HCT116 (cell line): ENCODE data around the gene SERPINA3. TPM values are rescaled to one million over a fixed set of nuclear protein-coding genes. Genes with fewer than 3 reads are reported as not detected.

Experiments used
- ATAC-seq: fragments of 200-7000 bp; cut with Tn5 transposase; 2 replicates; pipeline ENCODE4 v1.9.1; 2020; ENCODE audit warnings: mild to moderate bottlenecking, moderate library complexity
- BruUV-seq: library from RNA; stranded (reverse); fragments of 400-500 nt; replicated peaks from 2 replicates; lab custom pipeline; 2021; lab: Mats Ljungman, UMichigan
- CTCF ChIA-PET: fragments of 300-600 bp; sonication (Branson Sonifier 250); formaldehyde crosslinking; loops from one replicate; lab custom pipeline; 2021; ENCODE audit warnings: antibody characterized with exemption; lab: Charles Lee
- POLR2A ChIA-PET: fragments of 300-600, 350-600 bp; sonication (Branson Sonifier 250); formaldehyde crosslinking; loops from one replicate; lab custom pipeline; 2021; ENCODE audit warnings: antibody characterized with exemption; lab: Charles Lee
- RAD21 ChIA-PET, 2 experiments: fragments of 300-600 bp; sonication (Branson Sonifier 250); formaldehyde crosslinking; loops; one replicate each; lab custom pipeline; 2023; ENCODE audit warnings: low total read pairs in 2 of 2; ENCODE audit not compliant: uncharacterized antibody in 2 of 2, unreplicated experiment in 2 of 2, low non-redundant PET in 1 of 2; lab: Charles Lee
- DNase-seq: peaks from one replicate; pipeline ENCODE4 v3.0.0-alpha.2; 2010; ENCODE audit warnings: low read depth, low spot score
- H2AFZ ChIP-seq: fragments of 200-600 bp; shearing (Covaris generic), sonication (generic); 2 replicates; pipeline ENCODE4 v1.6.1; 2017; ENCODE audit warnings: low read depth, mixed run types, mixed read lengths, antibody characterized with exemption, low read length; ENCODE audit not compliant: poor library complexity, severe bottlenecking
- H3K27ac ChIP-seq: 2 replicates; pipeline ENCODE4 v1.5.1; 2012; ENCODE audit warnings: low read depth, low read length
- H3K27me3 ChIP-seq: fragments of 200-600 bp; sonication (generic); 2 replicates; pipeline ENCODE4 v1.6.1; 2016; ENCODE audit warnings: mixed run types, low read length, mixed read lengths; ENCODE audit not compliant: insufficient read depth
- H3K36me3 ChIP-seq, 2 experiments: fragments of 200-500 bp in 1 of 2; fragments of 200-600 bp in 1 of 2; sonication (Bioruptor generic) in 1 of 2; sonication (generic) in 1 of 2; 2 replicates each; pipeline versions ENCODE4 v1.5.1 to v1.6.1; 2014 to 2016; ENCODE audit warnings: low read length in 2 of 2, inconsistent platforms in 1 of 2, mixed read lengths in 1 of 2, mixed run types in 1 of 2; ENCODE audit not compliant: insufficient read depth in 2 of 2, control insufficient read depth in 1 of 2
- H3K4me1 ChIP-seq, 2 experiments: fragments of 200-600 bp in 1 of 2; sonication (generic) in 1 of 2; 2 replicates each; pipeline versions ENCODE4 v1.5.1 to v1.6.1; 2012 to 2017; ENCODE audit warnings: low read length in 2 of 2, inconsistent platforms in 1 of 2, mild to moderate bottlenecking in 1 of 2, mixed read lengths in 1 of 2, mixed run types in 1 of 2, moderate library complexity in 1 of 2; ENCODE audit not compliant: insufficient read depth in 2 of 2, control insufficient read depth in 1 of 2
- H3K4me2 ChIP-seq: fragments of 200-600 bp; sonication (generic); 2 replicates; pipeline ENCODE4 v1.6.1; 2017; ENCODE audit warnings: mixed run types, low read length, mixed read lengths
- H3K4me3 ChIP-seq, 2 experiments: fragments of 200-600 bp in 1 of 2; sonication (generic) in 1 of 2; replicated peaks in 1 of 2; 2 replicates each; pipeline ENCODE4 v1.5.1; 2011 to 2016; ENCODE audit warnings: low read length in 2 of 2, control low read depth in 1 of 2, low read depth in 1 of 2, mild to moderate bottlenecking in 1 of 2, mixed read lengths in 1 of 2, mixed run types in 1 of 2
- H3K79me2 ChIP-seq: fragments of 200-600 bp; sonication (generic); 2 replicates; pipeline ENCODE4 v1.6.1; 2017; ENCODE audit warnings: mild to moderate bottlenecking, mixed run types, low read length, moderate library complexity, mixed read lengths; ENCODE audit not compliant: insufficient read depth
- H3K9ac ChIP-seq: fragments of 200-600 bp; sonication (generic); 2 replicates; pipeline ENCODE4 v1.6.1; 2016; ENCODE audit warnings: low read length, mixed read lengths
- H3K9me2 ChIP-seq: fragments of 200-600 bp; sonication (generic), shearing (Covaris generic); 2 replicates; pipeline ENCODE4 v1.6.1; 2017; ENCODE audit warnings: mixed run types, mild to moderate bottlenecking, moderate library complexity; ENCODE audit not compliant: insufficient read depth
- H3K9me3 ChIP-seq, 2 experiments: fragments of 200-500 bp in 1 of 2; fragments of 200-600 bp in 1 of 2; sonication (Bioruptor generic) in 1 of 2; sonication (generic) in 1 of 2; 2 replicates each; pipeline ENCODE4 v1.6.1; 2014 to 2017; ENCODE audit warnings: low read length in 2 of 2, mixed read lengths in 2 of 2, inconsistent platforms in 1 of 2, low read depth in 1 of 2, mild to moderate bottlenecking in 1 of 2, mixed run types in 1 of 2, moderate library complexity in 1 of 2; ENCODE audit not compliant: control insufficient read depth in 1 of 2, insufficient read depth in 1 of 2
- H4K20me1 ChIP-seq: fragments of 200-600 bp; sonication (generic), shearing (Covaris generic); 2 replicates; pipeline ENCODE4 v1.6.1; 2017; ENCODE audit warnings: mixed run types, mild to moderate bottlenecking, moderate library complexity; ENCODE audit not compliant: insufficient read depth
- ELF1 ChIP-seq: IDR thresholded peaks from 2 replicates; pipeline ENCODE4 v1.6.1; 2012; ENCODE audit warnings: low read depth, borderline replicate concordance
- JUND ChIP-seq: IDR thresholded peaks from 2 replicates; pipeline ENCODE4 v1.6.1; 2012
- POLR2A ChIP-seq: IDR thresholded peaks from 2 replicates; pipeline ENCODE4 v1.7.0; 2011; ENCODE audit warnings: borderline replicate concordance; ENCODE audit not compliant: insufficient read depth, insufficient read length; ENCODE audit errors: extremely low read depth
- POLR2AphosphoS5 ChIP-seq: IDR thresholded peaks from 2 replicates; pipeline ENCODE4 v1.6.1; 2011; ENCODE audit warnings: mild to moderate bottlenecking, low read depth, low read length, moderate library complexity
- SP1 ChIP-seq: IDR thresholded peaks from 2 replicates; pipeline ENCODE4 v1.6.1; 2012; ENCODE audit warnings: low read depth
- SRF ChIP-seq: IDR thresholded peaks from 2 replicates; pipeline ENCODE4 v1.6.1; 2012; ENCODE audit warnings: low read depth
- TCF7L2 ChIP-seq: IDR thresholded peaks from 2 replicates; pipeline ENCODE4 v1.7.0; 2011; ENCODE audit warnings: borderline replicate concordance, inconsistent platforms; ENCODE audit not compliant: insufficient read depth, insufficient read length; ENCODE audit errors: extremely low read depth
- YY1 ChIP-seq: IDR thresholded peaks from 2 replicates; pipeline ENCODE4 v1.6.1; 2011; ENCODE audit warnings: low read length, low read depth, moderate library complexity, mild to moderate bottlenecking; ENCODE audit not compliant: insufficient replicate concordance; ENCODE audit errors: extremely low read depth
- ZFX ChIP-seq: fragments of 450-650 bp; IDR thresholded peaks from 2 replicates; pipeline ENCODE4 v1.6.1; 2017
- intact Hi-C: fragments of 100-400 bp; cut with micrococcal nuclease; formaldehyde crosslinking; loops from 2 replicates; pipeline ENCODE4 v1.10.0; 2022
- total RNA-seq: library from RNA; stranded (reverse); gene quantifications from one replicate; pipeline ENCODE4 v1.2.1, GENCODE V29; 2021; ENCODE audit not compliant: unreplicated experiment

SERPINA3 gene
- total RNA-seq, 1 experiment from 2014 or later: 4.3 TPM

- intact Hi-C loops: no loop called here
- H3K36me3 ChIP-seq: no peaks in the 10 kb centered on the region
- CTCF ChIA-PET: no interaction called here
- no peaks in the 10 kb centered on the region for H3K79me2 ChIP-seq
- BruUV-seq: no TSS peak
- H3K4me3 ChIP-seq: no peak overlapping the region
- POLR2A ChIA-PET: no interaction called here
- no peaks in the 10 kb centered on the region for H3K4me1 ChIP-seq
- DNase-seq: no peak
- TF ChIP-seq SRF (no peak), ZFX (no peak), JUND (no peak), ELF1 (no peak), POLR2A (no peak)
- TF ChIP-seq, all 23 proteins: peak for 0
- H3K27ac ChIP-seq: no peak overlapping the region
- H3K9me2 ChIP-seq: no peaks in the 10 kb centered on the region
- no peaks in the 10 kb centered on the region for H3K9me3 ChIP-seq
- no peak for ATAC-seq
- no peak overlapping the region for H3K4me2 ChIP-seq
- H2AFZ ChIP-seq: no peak overlapping the region
- RAD21 ChIA-PET: no interaction called here
- no peak overlapping the region for H3K9ac ChIP-seq
- H3K27me3 ChIP-seq: no peaks in the 10 kb centered on the region
- H4K20me1 ChIP-seq: no peaks in the 10 kb centered on the region
These were observed 20.3 kb upstream of the SERPINA3 start for GRCh38 chr14:94591871-94592270.

GRCh38 chr14:94592457-94592856, 19.7 kb upstream of the SERPINA3 start:
- ChIA-PET CTCF (no interaction called here), POLR2A (no interaction called here), RAD21 (no interaction called here)
- no peaks in the 10 kb centered on the region for H3K9me2 ChIP-seq
- H4K20me1 ChIP-seq: no peaks in the 10 kb centered on the region
- intact Hi-C loops: no loop called here
- TF ChIP-seq TCF7L2: no peak
- TF ChIP-seq SP1: no peak
- no peak for TF ChIP-seq YY1
- no peak for TF ChIP-seq POLR2AphosphoS5
- TF ChIP-seq SRF: no peak
- DNase-seq (no peak), ATAC-seq (no peak)
- no peaks in the 10 kb centered on the region for H3K9me3 ChIP-seq
- H2AFZ ChIP-seq: no peak overlapping the region
- no peak overlapping the region for H3K4me2 ChIP-seq
- H3K27ac ChIP-seq: no peak overlapping the region
- no TSS peak for BruUV-seq
- no peak overlapping the region for H3K4me3 ChIP-seq
- no peak overlapping the region for H3K9ac ChIP-seq
- H3K4me1 ChIP-seq: no peaks in the 10 kb centered on the region
- H3K36me3 ChIP-seq: no peaks in the 10 kb centered on the region
- H3K27me3 ChIP-seq: no peaks in the 10 kb centered on the region
- no peaks in the 10 kb centered on the region for H3K79me2 ChIP-seq
